A673 (cell line): ENCODE data around the gene KLRF2. TPM values are rescaled to one million over a fixed set of nuclear protein-coding genes. Genes with fewer than 3 reads are reported as not detected.

Experiments
- BruUV-seq: library from RNA; stranded (reverse); fragments of 400-500 nt; replicated peaks from 2 replicates; lab custom pipeline; 2021; lab: Mats Ljungman, UMichigan
- CTCF ChIA-PET: fragments of 300-600 bp; sonication (Branson Sonifier 250); formaldehyde crosslinking; loops from one replicate; lab custom pipeline; 2022; ENCODE audit warnings: antibody characterized with exemption; lab: Charles Lee
- POLR2A ChIA-PET: fragments of 300-600 bp; sonication (Branson Sonifier 250); formaldehyde crosslinking; loops from one replicate; lab custom pipeline; 2022; ENCODE audit warnings: antibody characterized with exemption; ENCODE audit not compliant: low non-redundant PET; lab: Charles Lee
- DNase-seq: peaks from one replicate; pipeline ENCODE4 v3.0.0-alpha.2; 2015; ENCODE audit warnings: low spot score
- H3K27ac ChIP-seq: fragments of 200-600 bp; sonication (generic); 2 replicates; pipeline ENCODE4 v1.5.1; 2016; ENCODE audit warnings: mixed run types, low read depth, mild to moderate bottlenecking, mixed read lengths, antibody characterized with exemption, low read length; ENCODE audit not compliant: poor library complexity, severe bottlenecking
- H3K27me3 ChIP-seq: fragments of 200-600 bp; sonication (generic); replicated peaks from 2 replicates; pipeline ENCODE4 v1.6.1; 2017; ENCODE audit warnings: mixed run types, low read depth, mild to moderate bottlenecking, mixed read lengths, antibody characterized with exemption, low read length; ENCODE audit not compliant: insufficient read depth, poor library complexity
- H3K36me3 ChIP-seq: fragments of 200-600 bp; sonication (generic); 2 replicates; pipeline ENCODE4 v1.6.1; 2016; ENCODE audit warnings: mixed run types, mild to moderate bottlenecking, mixed read lengths, antibody characterized with exemption, low read length; ENCODE audit not compliant: insufficient read depth, poor library complexity, severe bottlenecking
- H3K4me1 ChIP-seq: fragments of 200-600 bp; sonication (generic); 2 replicates; pipeline ENCODE4 v1.6.1; 2017; ENCODE audit warnings: mixed run types, mild to moderate bottlenecking, mixed read lengths, antibody characterized with exemption, low read length; ENCODE audit not compliant: insufficient read depth, poor library complexity, severe bottlenecking
- H3K4me3 ChIP-seq: fragments of 200-600 bp; sonication (generic); 2 replicates; pipeline ENCODE4 v1.5.1; 2016; ENCODE audit warnings: low read depth, mixed run types, mild to moderate bottlenecking, mixed read lengths, low read length; ENCODE audit not compliant: poor library complexity, severe bottlenecking
- H3K9me3 ChIP-seq: fragments of 200-600 bp; sonication (generic); 2 replicates; pipeline ENCODE4 v1.6.1; 2016; ENCODE audit warnings: mixed run types, low read depth, mild to moderate bottlenecking, mixed read lengths, antibody characterized with exemption, low read length; ENCODE audit not compliant: poor library complexity, severe bottlenecking
- CTCF ChIP-seq: fragments of 300-800, 200-600 bp; sonication (generic); conservative IDR thresholded peaks from 2 replicates; pipeline ENCODE4 v1.5.1; 2017; ENCODE audit warnings: low read depth, mild to moderate bottlenecking, antibody characterized with exemption, low read length, moderate library complexity, mixed read lengths
- EZH2 ChIP-seq: fragments of 200-600 bp; sonication (generic); IDR thresholded peaks from 2 replicates; pipeline ENCODE4 v1.6.1; 2017; ENCODE audit warnings: borderline replicate concordance, low read depth, mild to moderate bottlenecking, mixed read lengths, antibody characterized with exemption, low read length; ENCODE audit not compliant: poor library complexity, severe bottlenecking
- intact Hi-C: fragments of 100-400 bp; cut with micrococcal nuclease; formaldehyde crosslinking; loops from one replicate; pipeline ENCODE4 v1.10.0; 2022; ENCODE audit not compliant: unreplicated experiment
- total RNA-seq: library from RNA; stranded (reverse); gene quantifications from 2 replicates; pipeline ENCODE4 v1.2.3, GENCODE V29; 2021

Gene KLRF2
- total RNA-seq, 1 experiment from 2014 or later = not detected

GRCh38 chr12:9899209-9899608, 17.9 kb downstream of the KLRF2 start:
- Histone ChIP-seq H3K27ac (no peak overlapping the region), H3K4me3 (no peak overlapping the region), H3K36me3 (no peaks in the 10 kb centered on the region), H3K9me3 (peaks cover 5% of the 10 kb centered on the region), H3K4me1 (no peaks in the 10 kb centered on the region), H3K27me3 (peaks cover 6% of the 10 kb centered on the region)
- CTCF ChIA-PET = no interaction called here
- DNase-seq = no peak
- no peak for TF ChIP-seq EZH2
- no peak for TF ChIP-seq CTCF
- BruUV-seq = no TSS peak
- POLR2A ChIA-PET = no interaction called here
- intact Hi-C loops = no loop called here

GRCh38 chr12:9900930-9901329, 19.6 kb downstream of the KLRF2 start:
- CTCF ChIA-PET = no interaction called here

GRCh38 chr12:9902539-9903228, 21.4 kb downstream of the KLRF2 start:
- intact Hi-C loops = no loop called here
- ChIA-PET CTCF (no interaction called here), POLR2A (no interaction called here)
- TF ChIP-seq CTCF = no peak
- no peak for TF ChIP-seq EZH2
- Histone ChIP-seq H3K27me3 (no peaks in the 10 kb centered on the region), H3K9me3 (peaks cover 5% of the 10 kb centered on the region), H3K36me3 (no peaks in the 10 kb centered on the region), H3K4me3 (no peak overlapping the region), H3K4me1 (no peaks in the 10 kb centered on the region), H3K27ac (no peak overlapping the region)
- no TSS peak for BruUV-seq
- DNase-seq = no peak

More at GRCh38 chr12:9900930-9901329, 19.6 kb downstream of the KLRF2 start:
- peaks cover 5% of the 10 kb centered on the region for H3K9me3 ChIP-seq
- no peak for DNase-seq
- no peaks in the 10 kb centered on the region for H3K36me3 ChIP-seq
- no TSS peak for BruUV-seq
- POLR2A ChIA-PET = no interaction called here
- TF ChIP-seq EZH2 = no peak
- TF ChIP-seq CTCF = no peak
- intact Hi-C loops = no loop called here
- H3K27ac ChIP-seq = no peak overlapping the region
- H3K4me3 ChIP-seq = no peak overlapping the region
- no peaks in the 10 kb centered on the region for H3K4me1 ChIP-seq
- peaks cover 6% of the 10 kb centered on the region for H3K27me3 ChIP-seq
